ENCODE measurements around the gene EVL.
"Not testable (repeated sequence)": the region's sequence is repeated elsewhere in the genome, so short reads cannot be mapped to it uniquely, and the experiment has no call there.

EVL gene

GRCh38 chr14:100028990-100029677, 36.1 kb upstream of the EVL start:
- Histone ChIP-seq H3K27me3 (no peaks in the 10 kb centered on the region), H3K4me1 (peaks cover 44% of the 10 kb centered on the region), H3K4me2 (no peak overlapping the region), H4K20me1 (peaks cover 99% of the 10 kb centered on the region), H3K4me3 (no peak overlapping the region), H3K36me3 (no peaks in the 10 kb centered on the region), H3K9ac (no peak overlapping the region), H3K9me3 (no peaks in the 10 kb centered on the region; the same call in 1 of the 2 replicates), H3K27ac (no peak overlapping the region)
- no peak for TF ChIP-seq Cebpa-rat (IDR thresholded peaks at IDR 0.05)

GRCh38 chr14:100030006-100030405, 35.2 kb upstream of the EVL start:
- not testable (repeated sequence) for H3K36me3 ChIP-seq, H3K9me3 ChIP-seq, H3K9ac ChIP-seq, H3K4me2 ChIP-seq, H3K4me3 ChIP-seq, H3K27me3 ChIP-seq, H3K27ac ChIP-seq
- peaks cover 99% of the 10 kb centered on the region for H4K20me1 ChIP-seq
- peaks cover 35% of the 10 kb centered on the region for H3K4me1 ChIP-seq

- H3K9me3 ChIP-seq: no peaks in the 10 kb centered on the region; the same call in 1 of the 2 replicates
- H3K27ac ChIP-seq: no peak overlapping the region
- TF ChIP-seq Cebpa-rat (IDR thresholded peaks at IDR 0.05): no peak
- H3K27me3 ChIP-seq: no peaks in the 10 kb centered on the region
- H3K36me3 ChIP-seq: 0 out of 2 replicates have a peak, but pooled peaks cover 2% of the 10 kb centered on the region
- H3K9ac ChIP-seq: no peak overlapping the region
- no peak overlapping the region for H3K4me3 ChIP-seq
- no peak overlapping the region for H3K4me2 ChIP-seq
- H4K20me1 ChIP-seq: peaks cover 99% of the 10 kb centered on the region
- peaks cover 30% of the 10 kb centered on the region for H3K4me1 ChIP-seq
These were observed 34.6 kb upstream of the EVL start for GRCh38 chr14:100030452-100031153.

- Histone ChIP-seq H4K20me1 (peaks cover 99% of the 10 kb centered on the region), H3K9me3 (no peaks in the 10 kb centered on the region; the same call in 1 of the 2 replicates), H3K27me3 (no peaks in the 10 kb centered on the region), H3K36me3 (0 out of 2 replicates have a peak, but pooled peaks cover 9% of the 10 kb centered on the region), H3K4me3 (no peak overlapping the region), H3K4me1 (peaks cover 30% of the 10 kb centered on the region), H3K27ac (no peak overlapping the region), H3K9ac (no peak overlapping the region), H3K4me2 (peak overlapping the region; percentile 20; the same call in 1 of the 2 replicates)
- TF ChIP-seq Cebpa-rat (IDR thresholded peaks at IDR 0.05): peak; percentile 32; the same call in 1 of the 2 replicates
These were observed 33.5 kb upstream of the EVL start for GRCh38 chr14:100031506-100032281.

- peaks cover 17% of the 10 kb centered on the region; the same call in 1 of the 2 replicates for H3K36me3 ChIP-seq
- peak overlapping the region; percentile 20; the same call in 1 of the 2 replicates for H3K4me2 ChIP-seq
- H3K9me3 ChIP-seq: no peaks in the 10 kb centered on the region; the same call in 1 of the 2 replicates
- no peak overlapping the region for H3K4me3 ChIP-seq
- H3K27ac ChIP-seq: no peak overlapping the region
- no peak overlapping the region for H3K9ac ChIP-seq
- no peaks in the 10 kb centered on the region for H3K27me3 ChIP-seq
- no peak for TF ChIP-seq Cebpa-rat (IDR thresholded peaks at IDR 0.05)
- peaks cover 30% of the 10 kb centered on the region for H3K4me1 ChIP-seq
- peaks cover 99% of the 10 kb centered on the region for H4K20me1 ChIP-seq
These were observed 32.5 kb upstream of the EVL start for GRCh38 chr14:100032738-100033137.

- Histone ChIP-seq H3K27ac (no peak overlapping the region), H3K9ac (no peak overlapping the region), H3K9me3 (no peaks in the 10 kb centered on the region), H3K4me3 (no peak overlapping the region), H3K36me3 (peaks cover 17% of the 10 kb centered on the region), H3K4me2 (no peak overlapping the region), H3K4me1 (peaks cover 25% of the 10 kb centered on the region), H3K27me3 (no peaks in the 10 kb centered on the region), H4K20me1 (peaks cover 99% of the 10 kb centered on the region)
- TF ChIP-seq Cebpa-rat (IDR thresholded peaks at IDR 0.05): no peak
These were observed 31.7 kb upstream of the EVL start for GRCh38 chr14:100033347-100034075.

- Histone ChIP-seq H4K20me1 (peaks cover 96% of the 10 kb centered on the region), H3K4me1 (peaks cover 28% of the 10 kb centered on the region), H3K27ac (no peak overlapping the region), H3K36me3 (peaks cover 17% of the 10 kb centered on the region), H3K9me3 (no peaks in the 10 kb centered on the region), H3K4me2 (no peak overlapping the region), H3K27me3 (no peaks in the 10 kb centered on the region), H3K9ac (no peak overlapping the region), H3K4me3 (no peak overlapping the region)
- no peak for TF ChIP-seq Cebpa-rat (IDR thresholded peaks at IDR 0.05)
These were observed 30.8 kb upstream of the EVL start for GRCh38 chr14:100034468-100034867.

GRCh38 chr14:100034961-100035500, 30.2 kb upstream of the EVL start:
- Histone ChIP-seq H3K9ac (no peak overlapping the region), H3K27me3 (no peaks in the 10 kb centered on the region), H3K4me2 (no peak overlapping the region), H3K9me3 (no peaks in the 10 kb centered on the region), H3K27ac (no peak overlapping the region), H4K20me1 (peaks cover 96% of the 10 kb centered on the region), H3K36me3 (peaks cover 20% of the 10 kb centered on the region), H3K4me3 (no peak overlapping the region), H3K4me1 (peaks cover 32% of the 10 kb centered on the region)
- TF ChIP-seq Cebpa-rat (IDR thresholded peaks at IDR 0.05): no peak

GRCh38 chr14:100035700-100036099, 29.5 kb upstream of the EVL start:
- H3K27me3 ChIP-seq: no peaks in the 10 kb centered on the region
- no peaks in the 10 kb centered on the region for H3K9me3 ChIP-seq
- H3K36me3 ChIP-seq: peaks cover 26% of the 10 kb centered on the region
- peaks cover 96% of the 10 kb centered on the region for H4K20me1 ChIP-seq
- no peak overlapping the region for H3K4me2 ChIP-seq
- H3K4me3 ChIP-seq: no peak overlapping the region
- H3K4me1 ChIP-seq: peaks cover 32% of the 10 kb centered on the region
- no peak overlapping the region for H3K9ac ChIP-seq
- TF ChIP-seq Cebpa-rat (IDR thresholded peaks at IDR 0.05): no peak
- H3K27ac ChIP-seq: no peak overlapping the region

Measured in BLaER1 (cell line).